H1 (cell line): Measurements from ENCODE around the gene BEAN1. TPM values are rescaled to one million over a fixed set of nuclear protein-coding genes. Genes with fewer than 3 reads are reported as not detected.

ENCODE experiments used
- CTCF ChIA-PET: fragments of 300-600 bp; sonication (Branson Sonifier 250); formaldehyde crosslinking; loops from one replicate; lab custom pipeline; 2021; ENCODE audit not compliant: partially characterized antibody; lab: Charles Lee
- POLR2A ChIA-PET: fragments of 300-600 bp; sonication (Branson Sonifier 250); formaldehyde crosslinking; loops from one replicate; lab custom pipeline; 2021; ENCODE audit warnings: inconsistent platforms; ENCODE audit not compliant: partially characterized antibody; lab: Charles Lee
- DNase-seq, 2 experiments: peaks; one replicate each; pipeline versions ENCODE4 v3.0.0 to v3.0.0-alpha.2; 2010 to 2022; ENCODE audit warnings: low spot score in 2 of 2, low read depth in 1 of 2, mixed read lengths in 1 of 2
- FAIRE-seq: peaks from 2 replicates; lab custom pipeline; 2011; peaks lifted over from hg19 to GRCh38; lab: Jason Lieb, UNC
- H2AFZ ChIP-seq: 2 replicates; pipeline ENCODE4 v1.8.1; 2012; ENCODE audit warnings: low read length, inconsistent platforms
- H2AK5ac ChIP-seq: 2 replicates; pipeline ENCODE4 v1.6.1; 2013; ENCODE audit warnings: low read depth, low read length
- H2BK120ac ChIP-seq: replicated peaks from 2 replicates; pipeline ENCODE3; 2013; ENCODE audit warnings: low read depth, low read length, inconsistent platforms
- H2BK12ac ChIP-seq: 2 replicates; pipeline ENCODE4 v1.6.1; 2013; ENCODE audit warnings: low read depth, low read length
- H2BK15ac ChIP-seq: 2 replicates; pipeline ENCODE4 v1.6.1; 2013; ENCODE audit warnings: low read length
- H2BK20ac ChIP-seq: 2 replicates; pipeline ENCODE4 v1.6.1; 2013; ENCODE audit warnings: low read length
- H2BK5ac ChIP-seq: 2 replicates; pipeline ENCODE4 v1.6.1; 2013; ENCODE audit warnings: low read depth, low read length
- H3K14ac ChIP-seq: 2 replicates; pipeline ENCODE4 v1.6.1; 2013; ENCODE audit warnings: inconsistent platforms; ENCODE audit not compliant: insufficient read length
- H3K18ac ChIP-seq: 2 replicates; pipeline ENCODE4 v1.6.1; 2013; ENCODE audit warnings: low read length; ENCODE audit errors: extremely low read depth
- H3K23ac ChIP-seq: 2 replicates; pipeline ENCODE4 v1.6.1; 2013; ENCODE audit warnings: inconsistent platforms; ENCODE audit not compliant: insufficient read length
- H3K23me2 ChIP-seq: 2 replicates; pipeline ENCODE4 v1.6.1; 2013; ENCODE audit warnings: low read depth, low read length
- H3K27ac ChIP-seq: 2 replicates; pipeline ENCODE4 v1.6.1; 2011; ENCODE audit warnings: low read depth, low read length, inconsistent platforms
- H3K27me3 ChIP-seq, 4 experiments: replicated peaks in 1 of 4; 1 replicate in 1 of 4; 2 replicates in 3 of 4; pipeline versions ENCODE4 v1.6.1 to v1.8.1; 2011 to 2013; ENCODE audit warnings: low read length in 3 of 4, mild to moderate bottlenecking in 3 of 4, inconsistent platforms in 2 of 4, mixed read lengths in 2 of 4, moderate library complexity in 1 of 4; ENCODE audit not compliant: control insufficient read depth in 3 of 4, insufficient read depth in 3 of 4; ENCODE audit errors: extremely low read depth in 1 of 4
- H3K36me3 ChIP-seq, 4 experiments: 2 replicates each; pipeline versions ENCODE4 v1.6.1 to v1.8.1; 2011 to 2013; ENCODE audit warnings: mild to moderate bottlenecking in 4 of 4, low read length in 3 of 4, moderate library complexity in 2 of 4, control low read depth in 1 of 4, inconsistent platforms in 1 of 4; ENCODE audit not compliant: insufficient read depth in 4 of 4, control insufficient read depth in 2 of 4
- H3K4ac ChIP-seq: replicated peaks from 2 replicates; pipeline ENCODE3; 2013; ENCODE audit warnings: low read length, low read depth, mixed read lengths, inconsistent platforms; ENCODE audit not compliant: insufficient read length
- H3K4me1 ChIP-seq, 4 experiments: replicated peaks in 1 of 4; 1 replicate in 1 of 4; 2 replicates in 3 of 4; pipeline versions ENCODE4 v1.6.1 to v1.8.1; 2011 to 2013; ENCODE audit warnings: low read length in 3 of 4, inconsistent platforms in 2 of 4, mixed read lengths in 1 of 4; ENCODE audit not compliant: insufficient read depth in 4 of 4, control insufficient read depth in 3 of 4
- H3K4me2 ChIP-seq, 2 experiments: 2 replicates each; pipeline versions ENCODE4 v1.6.1 to v1.8.1; 2011 to 2013; ENCODE audit warnings: low read depth in 2 of 2, low read length in 2 of 2, control low read depth in 1 of 2, inconsistent platforms in 1 of 2, mild to moderate bottlenecking in 1 of 2; ENCODE audit not compliant: insufficient read depth in 1 of 2
- H3K4me3 ChIP-seq, 4 experiments: fragments of 200-600, 300-600 bp in 1 of 4; sonication (generic), shearing (Covaris generic), sonication (Bioruptor Twin) in 1 of 4; 2 replicates each; pipeline versions ENCODE4 v1.5.1 to v1.8.1; 2011 to 2016; ENCODE audit warnings: low read length in 4 of 4, low read depth in 3 of 4, control low read depth in 2 of 4, inconsistent platforms in 2 of 4, mild to moderate bottlenecking in 2 of 4, mixed read lengths in 1 of 4, moderate library complexity in 1 of 4; ENCODE audit not compliant: insufficient read depth in 2 of 4; ENCODE audit errors: extremely low read depth in 1 of 4
- H3K56ac ChIP-seq: replicated peaks from 2 replicates; pipeline ENCODE3; 2013; ENCODE audit warnings: low read depth, mild to moderate bottlenecking, mixed read lengths, low read length, inconsistent platforms; ENCODE audit not compliant: insufficient read length
- H3K79me1 ChIP-seq: 2 replicates; pipeline ENCODE4 v1.6.1; 2013; ENCODE audit warnings: low read depth, low read length, control low read depth
- H3K79me2 ChIP-seq, 2 experiments: 2 replicates each; pipeline versions ENCODE4 v1.6.1 to v1.8.1; 2012 to 2013; ENCODE audit warnings: low read length in 2 of 2, mild to moderate bottlenecking in 2 of 2, inconsistent platforms in 1 of 2; ENCODE audit not compliant: insufficient read depth in 2 of 2, control insufficient read depth in 1 of 2
- H3K9ac ChIP-seq, 4 experiments: replicated peaks in 1 of 4; 1 replicate in 1 of 4; 2 replicates in 3 of 4; pipeline versions ENCODE4 v1.6.1 to v1.8.1; 2011 to 2013; ENCODE audit warnings: low read depth in 3 of 4, low read length in 3 of 4, control low read depth in 2 of 4, mild to moderate bottlenecking in 2 of 4, moderate library complexity in 2 of 4, inconsistent platforms in 1 of 4; ENCODE audit errors: extremely low read depth in 1 of 4
- H3K9me3 ChIP-seq, 2 experiments: 2 replicates each; pipeline versions ENCODE4 v1.6.1 to v1.8.1; 2012 to 2013; ENCODE audit warnings: mild to moderate bottlenecking in 2 of 2, moderate library complexity in 2 of 2, control low read depth in 1 of 2, inconsistent platforms in 1 of 2, low read depth in 1 of 2, low read length in 1 of 2, mixed read lengths in 1 of 2; ENCODE audit not compliant: insufficient read depth in 2 of 2
- H4K20me1 ChIP-seq, 2 experiments: replicated peaks in 1 of 2; 2 replicates each; pipeline versions ENCODE3 to v1.8.1; 2011 to 2013; ENCODE audit warnings: inconsistent platforms in 2 of 2, low read length in 2 of 2, mild to moderate bottlenecking in 1 of 2; ENCODE audit not compliant: insufficient read depth in 2 of 2, control insufficient read depth in 1 of 2
- H4K5ac ChIP-seq: 2 replicates; pipeline ENCODE4 v1.6.1; 2013; ENCODE audit warnings: low read length, low read depth, mixed read lengths, inconsistent platforms; ENCODE audit not compliant: insufficient read length
- H4K8ac ChIP-seq: 2 replicates; pipeline ENCODE4 v1.8.0; 2013; ENCODE audit warnings: mild to moderate bottlenecking, moderate library complexity, low read length, inconsistent platforms; ENCODE audit not compliant: insufficient read depth; ENCODE audit errors: extremely low read depth
- H4K91ac ChIP-seq: replicated peaks from 2 replicates; pipeline ENCODE3; 2013; ENCODE audit warnings: low read length, mixed read lengths, inconsistent platforms; ENCODE audit not compliant: insufficient read length
- ASH2L ChIP-seq: fragments of 200-600, 300-600 bp; sonication (generic); IDR thresholded peaks from one replicate; pipeline ENCODE4 v1.7.1; 2017; ENCODE audit warnings: low read length
- CHD1 ChIP-seq: IDR thresholded peaks from 2 replicates; pipeline ENCODE4 v1.6.1; 2012; ENCODE audit warnings: low read depth, low read length, improper control_type of control experiment
- JUN ChIP-seq: IDR thresholded peaks from 2 replicates; pipeline ENCODE4 v1.6.1; 2011; ENCODE audit warnings: low read depth, mild to moderate bottlenecking, improper control_type of control experiment, low read length
- WGBS, 2 experiments: shearing (Covaris generic) in 1 of 2; methylation state at CpG; one replicate each; pipeline versions ENCODE4 v1.1.6 to v1.1.7; 2013 to 2015; ENCODE audit warnings: low lambda C conversion rate in 2 of 2, mixed read lengths in 2 of 2, inconsistent platforms in 1 of 2, low coverage in 1 of 2, missing lambda C conversion rate in 1 of 2; ENCODE audit not compliant: insufficient replicate concordance in 2 of 2, insufficient coverage in 1 of 2, insufficient read length in 1 of 2; ENCODE audit errors: extremely low coverage in 1 of 2, missing lambda C conversion rate in 1 of 2; 5-methylcytosine and 5-hydroxymethylcytosine counted together
- polyA plus RNA-seq, 7 experiments: library from polyadenylated mRNA; depleted of rRNA in 3 of 7; stranded (reverse) in 5 of 7; unstranded in 2 of 7; fragments of >200 nt in 5 of 7; fragments of 200-250 nt in 2 of 7; gene quantifications; 1 replicate in 5 of 7; 2 replicates in 1 of 7; 4 replicates in 1 of 7; pipeline versions ENCODE4 v1.2.1 to v1.2.3, GENCODE V29; 2011 to 2013; ENCODE audit warnings: missing spikeins in 2 of 7, mixed read lengths in 2 of 7
- total RNA-seq: library from RNA; stranded (reverse); fragmentation: NEBNext Ultra II Directional; extraction: Animal tissue kit (Norgen Biotek cat#: 25700); gene quantifications from 2 replicates; pipeline ENCODE4 v1.2.1, GENCODE V29; 2021
- TF ChIP-seq, protein P1 (sequence below): IDR thresholded peaks from 2 replicates; pipeline ENCODE4 v1.6.1; 2012; ENCODE audit warnings: inconsistent platforms

The BEAN1 gene
- total and polyA plus RNA-seq, 2 of the 8 experiments (the other 6 are each of a cell fraction or from before 2014, with no cell fraction given), result 0.08 TPM; not detected in 1

- Histone ChIP-seq H3K14ac (no peak overlapping the region), H2AFZ (no peak overlapping the region), H3K23me2 (peaks cover 2% of the 10 kb centered on the region; the same call in 1 of the 2 replicates), H2BK12ac (no peak overlapping the region; the same call in 1 of the 2 replicates), H3K9me3 (no peaks in the 10 kb centered on the region), H3K18ac (no peak overlapping the region), H2BK5ac (no peak overlapping the region), H3K9ac (no peak overlapping the region), H3K27me3 (no peaks in the 10 kb centered on the region), H4K8ac (no peak overlapping the region), H4K20me1 (no peaks in the 10 kb centered on the region), H3K27ac (no peak overlapping the region), H3K4me3 (no peak overlapping the region), H3K23ac (no peak overlapping the region), H4K91ac (no peak overlapping the region), H3K36me3 (no peaks in the 10 kb centered on the region), H2BK15ac (no peak overlapping the region), H2AK5ac (no peak overlapping the region), H4K5ac (no peak overlapping the region), H3K79me2 (no peaks in the 10 kb centered on the region), H3K4me2 (no peak overlapping the region), H2BK120ac (no peak overlapping the region), H3K4ac (no peak overlapping the region), H2BK20ac (0 out of 2 replicates have a peak overlapping the region, but pooled peaks have one; percentile 57), H3K4me1 (peaks cover 0 to 4% (median 1%) of the 10 kb centered on the region in 4 experiments; a peak in 1 of 7 replicates), H3K56ac (no peak overlapping the region), H3K79me1 (no peaks in the 10 kb centered on the region)
- DNase-seq (no peak), FAIRE-seq (no peak)
- ChIA-PET POLR2A (no interaction called here), CTCF (interaction anchor here (0.5 to 5.3 kb wide), 10 partner anchors 14 to 129 kb away, joined by 3 to 30 read pairs (median 4); partner anchors contain the start of gene CKLF)
- 83% methylated on average over 1 of the region's 5 CpGs; no CpG with 5 or more reads in 1 of the 2 experiments for WGBS, 2 experiments
- TF ChIP-seq, protein P1, sequence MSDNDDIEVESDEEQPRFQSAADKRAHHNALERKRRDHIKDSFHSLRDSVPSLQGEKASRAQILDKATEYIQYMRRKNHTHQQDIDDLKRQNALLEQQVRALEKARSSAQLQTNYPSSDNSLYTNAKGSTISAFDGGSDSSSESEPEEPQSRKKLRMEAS, result no peak
- TF ChIP-seq CHD1, result no peak
- TF ChIP-seq ASH2L, result no peak
- no peak for TF ChIP-seq JUN
These were observed 31.2 kb downstream of the BEAN1 start for GRCh38 chr16:66458292-66458691.
